ENCODE measurements around the gene LY6G6C.
A peak's percentile ranks its signal among the peaks of the same experiment; 100 is the strongest.

The LY6G6C gene

DNA sequence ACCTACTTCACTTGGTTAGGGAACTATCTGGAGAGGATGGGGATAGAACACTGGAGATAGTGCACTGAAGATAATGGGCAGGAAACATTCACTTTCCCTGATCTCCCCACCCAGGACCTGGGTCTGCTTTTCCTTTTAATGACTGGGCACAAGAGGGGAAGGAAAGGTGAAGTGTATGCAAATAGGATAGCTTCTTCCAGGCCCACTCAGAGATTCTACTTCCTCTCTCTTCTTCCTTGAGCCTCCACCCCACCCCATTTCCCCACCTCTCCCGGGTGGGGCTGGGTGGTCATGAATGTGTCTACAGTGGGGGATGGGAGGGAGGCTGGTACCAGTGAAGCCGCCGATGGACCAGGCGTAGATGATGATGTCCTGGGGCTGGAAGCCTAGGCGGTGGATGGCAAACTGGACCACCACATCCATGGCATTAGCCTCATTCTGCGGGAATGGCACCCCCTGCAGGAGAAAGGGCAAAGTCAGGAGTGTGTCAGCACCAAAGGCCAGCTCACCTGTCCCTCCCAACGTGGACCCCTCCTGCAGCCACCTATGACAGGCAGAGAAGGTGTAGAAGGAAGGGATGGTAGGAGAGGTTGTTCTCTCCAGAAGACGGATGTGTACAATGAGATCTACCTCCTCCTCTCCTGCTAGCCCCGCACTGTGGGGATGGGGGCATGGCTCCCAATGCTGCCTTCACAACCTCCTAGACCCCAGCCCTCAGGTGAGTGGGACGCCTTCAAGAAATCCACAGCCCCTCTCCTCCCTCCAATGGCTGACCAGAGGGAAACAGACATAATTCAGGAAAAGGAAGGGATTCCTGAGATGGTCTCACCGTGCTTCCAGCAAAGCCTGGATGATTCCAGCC is 32.1 kb downstream of the LY6G6C start:
- DNase-seq = peak; percentile 42
- TF ChIP-seq, protein P1, sequence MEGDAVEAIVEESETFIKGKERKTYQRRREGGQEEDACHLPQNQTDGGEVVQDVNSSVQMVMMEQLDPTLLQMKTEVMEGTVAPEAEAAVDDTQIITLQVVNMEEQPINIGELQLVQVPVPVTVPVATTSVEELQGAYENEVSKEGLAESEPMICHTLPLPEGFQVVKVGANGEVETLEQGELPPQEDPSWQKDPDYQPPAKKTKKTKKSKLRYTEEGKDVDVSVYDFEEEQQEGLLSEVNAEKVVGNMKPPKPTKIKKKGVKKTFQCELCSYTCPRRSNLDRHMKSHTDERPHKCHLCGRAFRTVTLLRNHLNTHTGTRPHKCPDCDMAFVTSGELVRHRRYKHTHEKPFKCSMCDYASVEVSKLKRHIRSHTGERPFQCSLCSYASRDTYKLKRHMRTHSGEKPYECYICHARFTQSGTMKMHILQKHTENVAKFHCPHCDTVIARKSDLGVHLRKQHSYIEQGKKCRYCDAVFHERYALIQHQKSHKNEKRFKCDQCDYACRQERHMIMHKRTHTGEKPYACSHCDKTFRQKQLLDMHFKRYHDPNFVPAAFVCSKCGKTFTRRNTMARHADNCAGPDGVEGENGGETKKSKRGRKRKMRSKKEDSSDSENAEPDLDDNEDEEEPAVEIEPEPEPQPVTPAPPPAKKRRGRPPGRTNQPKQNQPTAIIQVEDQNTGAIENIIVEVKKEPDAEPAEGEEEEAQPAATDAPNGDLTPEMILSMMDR (IDR thresholded peaks at IDR 0.05; ENCODE audit: low read depth, low read length) = peak; percentile 83
- H3K4me3 ChIP-seq (ENCODE audit: low read depth, low read length) = no peak overlapping the region
- no peaks in the 10 kb centered on the region for H3K9me3 ChIP-seq (ENCODE audit: severe bottlenecking)
- H3K36me3 ChIP-seq = peaks cover 79% of the 10 kb centered on the region
- no peaks in the 10 kb centered on the region for H3K27me3 ChIP-seq (ENCODE audit: insufficient read depth, low read depth, severe bottlenecking)
- no peak overlapping the region for H3K27ac ChIP-seq

DNA sequence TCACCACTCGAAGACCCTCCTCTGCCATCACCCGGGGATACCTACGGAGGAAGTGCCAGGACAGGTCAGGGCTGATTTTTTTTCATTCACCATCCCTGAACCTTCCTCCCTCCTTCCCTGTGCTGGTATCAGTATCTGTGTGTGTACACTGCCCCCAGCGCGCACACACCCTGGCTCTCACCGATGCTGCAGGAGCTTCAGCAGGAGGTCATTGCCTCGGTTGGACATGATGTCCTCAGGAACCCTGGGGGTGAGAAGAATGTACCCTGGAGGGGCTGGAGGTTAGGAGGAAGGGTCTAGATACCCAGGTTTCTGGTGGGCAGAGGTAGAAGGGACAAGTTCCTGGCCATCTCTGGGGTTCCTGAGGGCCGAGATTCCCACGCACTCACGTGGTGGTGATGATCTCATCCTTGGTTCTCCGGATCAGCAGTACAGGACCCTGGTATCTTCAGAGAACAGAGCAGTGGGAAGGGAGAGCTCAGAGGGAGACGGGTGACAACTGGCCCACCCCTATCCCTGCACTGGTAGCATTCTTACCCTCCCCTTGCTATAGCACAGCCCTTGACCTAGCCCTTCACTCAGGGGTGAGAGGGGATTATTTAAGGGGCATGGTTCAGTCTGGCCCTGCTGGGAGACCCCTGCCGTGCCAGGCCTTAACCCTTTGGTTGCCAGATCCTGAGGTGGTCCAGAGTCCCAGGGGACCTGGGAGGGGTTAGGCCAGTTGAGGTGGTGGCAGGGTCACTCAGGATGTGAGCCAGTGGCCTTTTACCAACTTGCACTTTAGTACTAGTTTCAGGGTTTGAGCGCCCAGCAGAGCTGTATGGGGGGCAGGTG is 33.5 kb downstream of the LY6G6C start:
- H3K27me3 ChIP-seq (ENCODE audit: insufficient read depth, low read depth, severe bottlenecking) = no peaks in the 10 kb centered on the region
- TF ChIP-seq, protein P1 (IDR thresholded peaks at IDR 0.05; ENCODE audit: low read depth, low read length) = no peak
- peaks cover 72% of the 10 kb centered on the region for H3K36me3 ChIP-seq
- no peak overlapping the region for H3K27ac ChIP-seq
- no peak overlapping the region for H3K4me3 ChIP-seq (ENCODE audit: low read depth, low read length)
- no peaks in the 10 kb centered on the region for H3K9me3 ChIP-seq (ENCODE audit: severe bottlenecking)
- DNase-seq = no peak

DNA sequence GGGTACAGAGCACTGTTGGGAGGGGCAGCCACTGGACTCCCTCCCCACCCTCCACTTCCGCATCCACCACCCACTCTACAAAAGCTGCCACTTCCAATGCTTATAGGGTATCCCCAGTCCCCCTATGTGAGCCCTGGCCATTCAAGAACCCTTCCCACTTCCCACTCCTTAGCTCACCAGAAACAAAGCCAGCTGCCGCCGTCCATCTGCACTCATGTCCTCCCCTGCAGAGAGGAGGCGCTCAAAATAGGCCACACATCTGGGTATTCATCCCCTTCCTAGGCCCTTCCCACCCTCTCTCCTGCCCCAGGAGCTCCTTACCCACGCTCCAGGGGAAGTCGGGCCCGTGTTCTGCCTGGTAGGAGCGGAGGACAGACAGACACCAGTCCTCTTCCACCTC is 34.2 kb downstream of the LY6G6C start:
- Histone ChIP-seq H3K4me3 (ENCODE audit: low read depth, low read length) (no peak overlapping the region), H3K9me3 (ENCODE audit: severe bottlenecking) (no peaks in the 10 kb centered on the region), H3K27me3 (ENCODE audit: insufficient read depth, low read depth, severe bottlenecking) (no peaks in the 10 kb centered on the region), H3K27ac (no peak overlapping the region), H3K36me3 (peaks cover 69% of the 10 kb centered on the region)
- DNase-seq = no peak
- TF ChIP-seq, protein P1 (IDR thresholded peaks at IDR 0.05; ENCODE audit: low read depth, low read length) = no peak

DNA sequence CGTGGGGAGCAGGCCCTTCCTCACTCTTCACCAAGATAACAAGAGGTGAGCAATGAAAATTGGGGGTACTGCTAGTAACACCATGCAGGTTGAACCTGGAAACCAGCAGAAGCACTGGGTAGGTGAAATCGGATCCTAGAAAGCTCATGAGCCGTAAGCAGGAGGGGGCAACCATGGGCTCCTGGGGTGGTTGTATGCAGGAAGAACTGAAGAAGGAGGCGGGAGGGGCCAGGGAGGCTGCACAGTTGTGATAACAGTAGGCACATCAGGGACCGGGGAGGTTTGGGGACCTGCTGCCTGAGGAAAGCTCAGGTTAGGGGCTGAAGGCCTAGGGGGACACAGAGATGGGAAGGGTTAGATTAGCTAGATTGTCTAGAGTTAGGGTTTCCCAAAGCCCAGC is 35.1 kb downstream of the LY6G6C start:
- Histone ChIP-seq H3K36me3 (peaks cover 66% of the 10 kb centered on the region), H3K4me3 (ENCODE audit: low read depth, low read length) (no peak overlapping the region), H3K9me3 (ENCODE audit: severe bottlenecking) (no peaks in the 10 kb centered on the region), H3K27me3 (ENCODE audit: insufficient read depth, low read depth, severe bottlenecking) (no peaks in the 10 kb centered on the region), H3K27ac (no peak overlapping the region)
- no peak for DNase-seq
- TF ChIP-seq, protein P1 (IDR thresholded peaks at IDR 0.05; ENCODE audit: low read depth, low read length) = no peak

DNA sequence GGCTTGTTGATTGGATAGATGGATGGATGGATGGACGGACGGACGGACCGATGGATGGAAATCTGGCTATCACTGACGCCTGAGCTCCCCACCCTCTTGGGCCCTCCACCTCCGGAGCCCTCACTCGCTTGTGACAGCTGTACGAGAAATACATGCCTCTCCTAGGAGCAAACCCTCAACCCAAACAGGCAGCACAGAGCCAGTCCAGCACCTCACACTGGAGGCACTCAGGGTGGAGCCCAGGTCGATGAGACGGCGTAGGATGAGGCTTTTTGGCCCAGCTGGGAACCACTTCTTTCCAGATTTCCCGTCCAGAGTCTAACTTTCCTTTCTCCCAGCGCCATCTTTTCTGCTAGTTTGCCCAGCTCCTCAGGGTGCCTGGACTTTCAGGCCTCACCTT is 38.0 kb downstream of the LY6G6C start:
- DNase-seq = no peak
- Histone ChIP-seq H3K27ac (no peak overlapping the region), H3K36me3 (peaks cover 39% of the 10 kb centered on the region), H3K9me3 (ENCODE audit: severe bottlenecking) (no peaks in the 10 kb centered on the region), H3K4me3 (ENCODE audit: low read depth, low read length) (no peak overlapping the region), H3K27me3 (ENCODE audit: insufficient read depth, low read depth, severe bottlenecking) (no peaks in the 10 kb centered on the region)
- TF ChIP-seq, protein P1 (IDR thresholded peaks at IDR 0.05; ENCODE audit: low read depth, low read length) = no peak
